PFSK-1 (cell line): ENCODE data around the gene PROK2.

ENCODE experiments used
- POLR2AphosphoS5 ChIP-seq: IDR thresholded peaks from 2 replicates; pipeline ENCODE4 v1.6.1; 2012; ENCODE audit warnings: low read depth, mild to moderate bottlenecking, control low read depth, low read length, moderate library complexity
- REST ChIP-seq, 2 experiments: IDR thresholded peaks; 2 replicates each; pipeline versions ENCODE4 v1.6.1 to v1.8.0; 2011 to 2012; ENCODE audit warnings: low read depth in 2 of 2, low read length in 2 of 2, control low read depth in 1 of 2, inconsistent platforms in 1 of 2, mild to moderate bottlenecking in 1 of 2, moderate library complexity in 1 of 2; ENCODE audit not compliant: insufficient read depth in 1 of 2
- SIN3A ChIP-seq: IDR thresholded peaks from 2 replicates; pipeline ENCODE4 v1.6.1; 2012; ENCODE audit warnings: mild to moderate bottlenecking, low read length, moderate library complexity, borderline replicate concordance; ENCODE audit not compliant: insufficient read depth
- TAF1 ChIP-seq: IDR thresholded peaks from 2 replicates; pipeline ENCODE4 v1.6.1; 2012; ENCODE audit warnings: low read length, control low read depth, borderline replicate concordance; ENCODE audit not compliant: insufficient read depth

- TF ChIP-seq TAF1 (no peak), POLR2AphosphoS5 (no peak), REST (IDR thresholded peaks at IDR 0.05; ENCODE audit: insufficient read depth in 1 of 2, low read depth in 2 of 2, low read length in 2 of 2) (no peak), SIN3A (no peak)
These were observed 1.8 kb downstream of the PROK2 start for GRCh38 chr3:71783152-71783551.
